SK-N-DZ (cell line): ENCODE data around the gene MBD5.
"Not testable (repeated sequence)": the region's sequence is repeated elsewhere in the genome, so short reads cannot be mapped to it uniquely, and the experiment has no call there.

Experiments
- DNase-seq: peaks from one replicate; pipeline ENCODE4 v3.0.0-alpha.2; 2015; ENCODE audit warnings: low spot score

Gene MBD5

DNA sequence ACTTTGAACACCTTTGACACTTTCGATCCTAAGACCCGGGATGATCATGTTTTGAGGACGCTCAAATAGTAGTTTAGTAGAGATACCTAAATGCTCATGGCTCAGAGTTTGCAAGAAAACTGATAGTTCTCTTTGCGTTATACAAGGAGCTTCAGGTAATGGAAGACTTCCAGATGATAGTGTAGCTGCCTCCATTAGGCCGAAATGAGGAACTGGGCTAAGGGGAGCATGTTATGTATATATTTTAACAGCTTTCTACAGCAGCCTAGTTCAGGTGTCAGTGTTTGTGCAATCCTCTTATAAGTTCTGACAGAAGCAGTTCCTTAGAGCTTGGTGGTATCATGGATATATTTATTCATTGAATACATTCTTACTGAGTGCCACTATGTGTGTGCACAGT is 496.9 kb downstream of the MBD5 start:
- no peak for DNase-seq

DNA sequence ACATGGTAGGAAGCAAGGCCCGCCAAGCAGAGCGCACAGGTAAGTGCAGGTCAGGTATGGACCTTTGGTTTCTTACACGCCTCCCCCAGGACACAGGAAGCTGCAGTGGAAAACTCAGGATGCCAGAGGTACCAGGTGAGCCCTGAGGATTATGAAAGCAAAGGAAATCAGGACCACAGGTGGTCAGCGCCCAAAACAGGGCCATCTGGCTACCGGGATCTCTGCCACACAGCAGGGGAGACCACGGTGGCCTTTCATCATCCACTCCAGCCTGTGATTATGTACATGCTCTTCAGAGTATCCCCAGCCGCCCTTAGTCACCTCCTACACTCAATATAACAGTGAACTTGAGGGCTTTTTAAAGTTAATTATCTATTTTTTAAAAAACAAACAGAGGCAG is 498.1 kb downstream of the MBD5 start:
- no peak for DNase-seq

DNA sequence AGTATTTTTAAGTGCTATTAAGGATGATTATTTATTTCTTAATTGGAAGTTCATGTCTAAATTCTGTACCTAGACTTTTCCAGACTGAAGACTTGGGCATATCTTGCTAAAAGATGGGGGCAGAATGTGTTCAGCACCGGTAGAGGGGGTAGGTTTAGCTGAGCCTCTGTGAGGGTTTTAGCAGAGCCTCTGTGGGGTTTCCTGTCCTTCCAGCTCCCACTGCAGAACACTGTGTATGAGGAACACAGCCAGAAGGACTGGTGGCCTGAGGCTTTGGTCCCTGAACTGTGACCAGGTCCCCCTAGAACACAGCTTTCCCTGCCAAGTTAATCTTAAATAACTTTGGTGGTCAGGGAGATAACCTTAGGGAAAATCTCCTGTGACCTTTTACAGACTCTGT is 500.3 kb downstream of the MBD5 start:
- no peak for DNase-seq

DNA sequence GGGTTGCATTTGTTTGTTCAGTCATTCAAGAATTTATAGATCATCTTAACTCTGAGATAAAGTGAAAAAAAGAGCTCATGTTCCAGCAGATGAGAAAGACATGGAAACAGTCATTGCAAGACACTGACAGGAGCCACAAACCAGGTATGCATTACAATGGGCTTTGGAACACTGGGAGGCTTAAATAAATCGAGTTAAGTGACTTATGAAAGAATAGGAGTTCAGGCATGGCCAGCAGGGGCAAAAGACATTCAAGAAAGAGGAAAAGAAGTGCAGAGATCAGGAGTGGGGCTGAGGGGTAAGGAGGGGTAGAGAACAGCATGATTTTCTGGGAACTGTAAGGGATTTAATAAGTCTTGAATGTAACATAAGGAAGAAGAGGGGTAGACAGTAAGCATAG is 502.4 kb downstream of the MBD5 start:
- no peak for DNase-seq

DNA sequence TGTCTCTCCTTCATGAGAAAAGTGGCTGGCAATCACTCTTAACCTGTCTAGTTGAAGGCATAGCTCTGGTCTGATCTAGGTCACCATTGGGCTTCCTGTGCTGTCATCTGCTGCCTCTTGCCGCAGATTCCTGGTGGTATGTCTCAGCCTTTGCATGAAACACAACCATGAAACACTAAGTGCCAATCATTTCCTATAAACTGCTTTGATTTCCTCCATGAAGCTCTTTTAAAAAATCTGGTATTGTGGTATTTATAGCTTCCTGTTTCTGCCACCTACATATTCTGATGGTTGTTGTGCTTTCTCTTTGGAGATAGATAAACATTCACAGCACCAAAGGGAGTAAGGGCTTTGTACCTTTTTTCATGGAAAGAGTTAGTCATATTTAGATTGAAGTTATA is 503.6 kb downstream of the MBD5 start:
- no peak for DNase-seq

DNA sequence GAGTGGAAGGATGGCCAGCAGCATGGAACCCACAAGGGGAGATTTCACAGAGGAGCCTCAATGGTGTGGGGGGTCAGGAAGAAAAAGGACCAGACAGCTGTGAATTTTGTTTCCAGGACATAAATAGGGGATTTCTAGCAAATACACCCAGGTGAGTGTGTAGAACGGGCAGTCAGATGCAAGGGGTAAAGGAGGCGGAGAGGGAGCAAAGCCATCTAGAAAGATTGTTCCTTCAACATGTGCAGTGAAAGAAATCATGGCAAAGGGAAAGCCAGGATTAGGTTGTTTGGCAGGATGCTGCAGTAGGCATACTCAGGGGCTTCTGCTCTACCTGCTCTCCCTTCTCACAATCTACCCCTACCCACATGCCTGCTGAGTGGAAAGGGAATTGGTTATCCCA is 504.2 kb downstream of the MBD5 start:
- DNase-seq: no peak

DNA sequence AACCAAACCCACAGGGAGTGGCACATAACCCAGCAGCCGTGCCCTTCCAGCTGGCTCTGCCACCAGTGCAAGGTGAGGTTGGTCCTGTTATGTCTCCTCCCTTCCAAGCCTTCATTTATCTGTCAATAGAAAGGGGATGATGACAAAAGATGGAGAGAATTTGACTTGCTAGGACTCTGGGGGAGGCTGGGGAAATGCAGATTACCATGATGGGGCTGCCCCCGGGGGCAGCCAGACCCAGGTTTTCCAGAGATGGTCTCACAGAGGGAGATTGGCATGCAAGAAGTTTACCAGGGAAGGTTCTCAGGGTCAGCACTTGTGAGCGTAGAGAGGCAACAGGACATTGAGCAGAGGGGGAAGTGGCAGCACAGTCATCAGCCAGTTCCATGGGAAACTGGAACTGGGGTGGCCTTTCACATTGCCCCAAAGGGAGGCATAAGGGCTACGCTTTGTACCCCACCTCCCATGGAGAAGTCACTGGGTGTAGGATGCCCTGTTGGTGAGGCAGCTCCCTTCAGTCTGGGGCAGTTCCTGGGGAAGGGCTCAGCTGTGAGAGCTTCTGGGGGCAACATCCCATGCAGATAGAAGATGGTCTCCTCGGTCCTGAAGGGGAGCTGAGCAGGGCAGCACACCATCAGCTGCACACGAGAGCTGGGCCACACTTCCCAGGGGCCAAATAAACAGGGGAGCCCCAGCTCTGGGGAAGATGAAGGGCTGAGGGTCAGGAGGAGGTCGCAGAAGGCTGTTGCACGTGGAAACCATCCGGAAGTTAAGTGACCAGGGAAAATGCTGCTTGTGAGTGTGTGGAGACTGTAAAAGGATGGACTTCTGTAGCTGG is 505.8 kb downstream of the MBD5 start:
- DNase-seq: no peak

DNA sequence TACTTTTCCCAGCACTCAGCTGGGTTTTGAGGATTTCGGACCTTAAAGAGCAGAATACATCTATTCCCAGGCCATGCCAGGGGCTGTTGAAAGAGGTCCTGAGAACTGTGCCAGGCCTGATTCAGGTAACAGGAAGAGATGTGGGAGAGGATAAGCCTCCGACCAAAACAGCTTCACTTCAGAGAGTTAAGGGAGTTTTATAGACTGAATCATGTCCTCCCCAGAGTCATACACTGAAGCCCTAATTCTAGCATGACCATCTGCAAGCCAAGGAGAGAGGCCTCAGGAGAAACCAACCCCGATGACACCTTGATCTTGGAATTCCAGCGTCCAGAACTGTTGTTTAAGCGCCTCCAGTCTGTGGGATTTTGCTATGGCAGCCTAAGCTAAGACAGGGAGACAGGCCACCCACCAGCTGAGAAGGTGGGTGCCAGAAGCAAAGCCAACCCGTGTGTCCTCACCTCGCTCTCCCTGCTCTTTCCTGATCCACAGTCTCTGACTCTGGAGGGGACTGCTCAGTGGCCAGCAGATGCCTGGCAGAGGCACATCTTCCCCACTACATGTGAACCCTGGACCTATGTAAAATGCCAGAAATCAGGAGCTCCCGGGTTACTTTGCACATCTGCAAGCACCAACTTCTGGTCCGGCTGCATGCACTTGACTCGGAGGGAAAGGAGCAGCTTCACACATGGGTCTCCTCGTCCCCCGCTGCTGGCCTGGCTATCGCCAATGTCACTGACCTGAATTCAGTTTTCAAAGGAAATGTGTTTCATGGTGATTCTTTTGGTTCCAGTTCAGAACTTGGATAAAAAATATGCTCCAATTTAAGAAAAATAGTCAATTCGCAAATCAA is 506.8 kb downstream of the MBD5 start:
- DNase-seq: no peak

DNA sequence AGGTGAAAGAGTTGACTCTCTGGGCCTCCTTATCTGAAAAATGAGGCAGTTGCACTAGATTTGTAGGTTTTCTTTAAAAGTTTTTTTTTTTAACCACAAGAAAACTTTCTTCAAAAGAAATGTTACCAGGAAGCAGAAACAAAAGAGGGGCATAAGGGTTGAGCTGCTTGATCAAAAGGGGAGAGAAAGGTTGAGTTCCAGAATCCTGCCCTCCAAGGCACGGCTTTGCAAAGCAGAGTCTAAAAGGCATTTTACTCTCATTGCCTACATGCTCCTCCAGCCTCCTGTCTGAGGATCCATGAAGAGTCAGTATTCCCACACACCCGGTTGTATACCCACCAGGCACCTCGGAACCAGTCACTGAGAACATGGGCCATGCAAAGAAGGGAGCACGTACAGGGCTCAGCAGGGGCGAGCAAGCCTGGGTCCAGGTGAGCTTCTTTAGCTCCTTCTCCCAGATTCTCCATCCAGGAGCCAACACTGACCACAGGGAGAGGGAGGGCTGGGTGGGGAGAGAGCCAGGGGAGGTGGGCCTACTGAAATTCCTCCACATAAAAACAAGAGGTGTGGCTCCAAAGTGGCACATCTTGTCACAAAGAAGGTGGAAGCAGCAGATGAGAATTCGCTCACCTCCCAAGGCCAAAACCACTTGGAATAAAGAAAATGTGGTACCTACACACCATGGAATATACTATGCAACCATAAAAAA is 507.6 kb downstream of the MBD5 start:
- no peak for DNase-seq

DNA sequence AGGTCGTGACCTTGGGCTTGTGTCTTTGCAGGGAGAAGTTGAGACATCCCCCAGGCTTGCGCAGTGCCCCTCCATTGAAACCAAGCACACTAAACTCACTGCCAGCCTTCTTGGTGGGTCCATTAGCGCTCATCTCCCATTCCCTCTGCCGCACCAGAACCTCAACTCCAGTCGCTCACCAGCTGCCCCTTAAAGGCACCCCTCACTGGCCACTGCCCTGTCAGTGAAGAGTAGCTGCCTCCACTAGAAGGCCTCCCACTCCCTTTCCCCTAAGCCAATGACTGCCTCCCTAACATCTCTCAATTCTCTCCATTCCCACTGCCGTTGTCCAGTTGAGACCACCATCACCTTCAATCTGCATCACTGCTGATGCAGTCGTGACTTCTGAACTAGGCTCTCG is 508.9 kb downstream of the MBD5 start:
- no peak for DNase-seq

DNA sequence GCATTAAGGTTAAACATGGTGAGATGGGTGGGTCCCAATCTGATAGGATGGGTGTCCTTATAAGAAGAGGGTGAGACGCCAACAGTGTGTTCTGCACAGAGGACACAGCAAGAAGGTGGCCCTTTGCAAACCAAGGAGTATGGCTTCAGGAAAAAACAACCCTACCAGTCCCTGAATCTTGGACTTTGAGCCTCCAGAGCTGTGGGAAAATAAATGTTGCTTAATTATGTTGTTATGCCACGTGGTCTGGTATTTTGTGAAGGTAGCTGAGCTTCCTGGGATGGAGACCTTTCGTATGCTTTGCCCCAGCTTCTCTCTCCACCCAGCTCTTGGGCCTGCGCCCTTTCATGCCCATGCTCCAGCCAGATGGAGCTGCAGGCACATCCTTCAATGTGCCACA is 509.5 kb downstream of the MBD5 start:
- DNase-seq: no peak

DNA sequence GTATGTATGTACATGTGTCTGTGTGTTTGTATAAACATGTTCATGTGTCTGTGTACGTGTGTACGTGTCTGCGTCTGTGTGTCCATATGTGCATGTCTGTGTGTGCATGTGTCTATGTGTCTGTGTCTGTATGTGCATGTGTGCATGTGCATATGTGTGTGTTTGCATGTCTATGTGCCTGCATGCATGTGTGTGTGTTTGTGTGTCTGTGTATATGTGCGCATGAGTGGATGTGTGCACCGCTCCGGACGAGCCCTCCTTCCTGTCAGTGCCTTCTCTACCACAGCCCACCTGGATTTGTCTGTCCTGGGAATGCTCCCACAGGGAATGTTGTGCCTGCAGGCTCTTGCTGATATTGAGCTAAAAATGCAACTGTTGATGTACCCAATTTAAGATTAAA is 510.3 kb downstream of the MBD5 start:
- no peak for DNase-seq

DNA sequence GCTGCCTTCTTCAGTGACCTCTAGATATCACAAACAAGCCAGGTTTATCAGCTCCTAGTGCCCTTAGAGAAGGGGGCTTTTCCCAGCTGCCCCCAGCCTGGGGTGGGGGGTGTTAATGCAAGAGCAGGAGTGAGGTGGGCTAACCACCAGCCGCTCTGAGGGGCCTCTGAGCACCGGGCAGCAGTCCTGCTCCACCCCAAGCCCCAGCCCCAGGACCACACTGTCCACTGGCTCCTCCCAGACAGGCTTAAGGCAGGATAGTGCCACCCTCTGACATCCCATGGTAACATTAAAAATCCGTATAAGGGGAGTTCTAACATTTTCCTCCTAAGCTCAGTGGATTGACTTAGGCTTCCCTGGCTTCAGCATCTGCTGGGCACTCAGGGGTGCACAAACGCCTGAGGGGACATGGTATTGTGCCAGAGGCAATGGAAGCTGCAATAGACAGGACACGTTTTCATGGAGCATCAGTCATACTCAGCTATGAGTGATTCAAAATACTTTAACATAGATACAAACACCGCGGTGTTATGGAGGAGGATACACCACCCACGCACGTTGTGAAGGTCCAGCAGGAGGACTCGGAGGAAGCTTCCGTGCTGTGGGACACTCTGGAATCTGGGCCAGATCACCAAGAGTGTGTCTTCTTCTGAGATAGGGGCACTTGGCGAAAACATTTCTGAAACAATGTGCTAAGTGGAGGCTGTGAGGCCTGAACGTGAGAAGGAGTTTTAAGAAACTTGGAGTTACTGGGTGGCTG is 511.0 kb downstream of the MBD5 start:
- DNase-seq: no peak

DNA sequence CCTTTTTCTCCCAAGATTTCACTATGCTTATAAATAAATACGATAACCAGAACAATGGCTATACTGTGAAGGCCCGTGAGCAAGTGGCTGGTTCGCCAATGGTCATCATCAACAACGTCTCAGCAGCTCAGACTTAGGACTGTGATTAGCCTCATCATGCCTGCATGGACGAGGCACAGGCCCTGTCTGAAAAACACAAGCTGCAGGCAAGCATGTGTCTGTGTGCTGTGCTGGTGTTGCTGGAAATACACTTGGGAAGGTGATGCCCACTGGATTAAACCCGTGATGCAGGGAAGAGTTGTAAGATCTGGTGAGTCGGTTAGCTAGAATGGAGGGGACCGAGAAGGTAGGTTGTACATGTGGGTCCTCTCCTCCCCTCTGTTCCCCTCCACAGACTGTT is 512.1 kb downstream of the MBD5 start:
- no peak for DNase-seq

DNA sequence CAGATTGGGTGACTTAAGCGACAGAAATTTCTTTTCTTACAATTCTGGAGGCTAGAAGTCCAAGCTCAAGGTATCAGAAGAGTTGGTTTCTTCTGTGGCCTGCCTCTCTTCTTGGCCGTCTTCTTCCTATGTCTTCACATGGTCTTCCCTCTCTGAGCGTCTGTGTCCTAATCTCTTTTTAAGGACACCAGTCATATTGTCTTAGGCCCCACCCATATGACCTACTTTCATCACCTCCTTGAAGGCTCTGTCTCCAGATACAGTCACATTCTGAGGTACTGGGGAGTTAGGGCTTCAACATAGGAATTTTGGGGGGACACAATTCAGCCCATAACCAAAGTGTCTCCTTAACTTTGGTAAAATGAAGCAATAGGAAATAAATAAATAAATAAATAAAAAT is 512.8 kb downstream of the MBD5 start:
- no peak for DNase-seq

DNA sequence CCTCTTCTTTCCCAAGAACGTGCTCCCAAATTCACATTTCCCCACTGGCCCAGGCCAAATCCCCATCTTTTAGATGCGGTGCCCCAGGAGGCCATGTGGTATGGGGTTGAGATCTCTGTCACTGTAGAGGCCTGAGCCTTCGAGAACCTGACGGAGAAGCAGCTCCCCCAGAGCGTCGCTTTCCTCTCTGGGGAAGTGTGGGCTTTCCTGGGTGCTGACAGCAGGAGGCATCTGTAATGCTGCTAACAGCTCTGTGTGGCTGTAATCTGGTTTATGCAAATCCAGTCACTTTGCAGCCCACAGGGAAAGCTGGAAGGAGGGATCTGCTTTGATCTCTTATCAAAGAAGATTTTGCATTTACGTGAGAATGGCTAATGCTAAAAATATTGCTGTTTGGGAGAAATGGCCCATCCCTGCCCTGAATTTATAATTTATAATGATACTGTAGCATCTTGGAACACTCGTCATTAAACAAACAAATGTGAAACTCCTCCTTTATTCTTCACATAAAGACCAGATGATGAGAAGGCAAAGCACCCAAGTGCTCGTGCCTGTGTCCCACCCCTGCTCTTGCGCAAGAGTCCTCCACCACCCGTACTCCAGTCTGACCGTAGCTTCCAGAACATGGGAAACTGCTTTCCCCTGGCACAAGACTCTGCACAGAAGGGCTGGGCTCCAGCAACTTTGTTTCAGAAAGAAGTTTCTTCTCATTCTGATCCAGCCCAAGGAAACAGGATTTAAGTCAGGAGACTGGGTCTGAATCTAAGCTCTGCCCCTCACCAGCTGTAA is 513.7 kb downstream of the MBD5 start:
- DNase-seq: peak; percentile 70

DNA sequence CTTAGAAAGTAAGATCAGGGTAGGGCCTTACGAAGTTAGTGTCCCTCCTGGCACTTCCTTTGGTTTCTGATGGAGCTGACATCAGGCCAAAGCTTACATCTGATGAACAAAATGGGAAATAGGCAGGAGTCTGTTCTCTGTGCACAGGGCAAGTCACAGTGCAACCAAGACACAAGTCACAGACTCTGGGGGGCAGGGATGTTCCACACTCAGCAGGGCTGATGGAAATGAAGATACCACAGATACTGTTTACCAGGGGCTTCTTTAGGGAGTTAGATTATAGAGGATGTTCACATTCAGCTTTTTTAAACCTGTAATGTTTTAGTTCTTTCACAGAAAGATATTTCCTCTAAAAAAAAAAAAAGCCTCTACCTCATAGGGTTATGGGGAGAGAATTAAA is 517.5 kb downstream of the MBD5 start:
- DNase-seq: no peak

DNA sequence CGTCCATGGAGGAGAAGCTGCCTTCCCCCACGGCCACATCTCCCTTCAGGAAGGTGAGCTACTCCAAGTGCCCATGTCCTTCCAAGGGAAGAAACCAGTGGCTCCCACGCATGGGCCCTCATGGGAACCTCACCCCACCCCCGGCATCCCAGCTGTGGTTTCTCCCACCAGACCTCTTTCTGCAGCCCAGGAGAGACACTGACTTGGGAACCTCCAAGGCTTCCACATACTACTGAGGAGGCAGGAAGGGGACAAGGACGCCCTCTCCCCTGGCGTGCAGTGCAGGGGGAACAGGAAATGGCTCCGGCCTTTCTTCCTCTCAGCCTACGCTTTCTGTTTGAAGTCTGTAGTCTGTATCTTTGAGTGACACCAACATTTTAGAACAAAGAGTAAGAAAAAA is 519.1 kb downstream of the MBD5 start:
- no peak for DNase-seq

DNA sequence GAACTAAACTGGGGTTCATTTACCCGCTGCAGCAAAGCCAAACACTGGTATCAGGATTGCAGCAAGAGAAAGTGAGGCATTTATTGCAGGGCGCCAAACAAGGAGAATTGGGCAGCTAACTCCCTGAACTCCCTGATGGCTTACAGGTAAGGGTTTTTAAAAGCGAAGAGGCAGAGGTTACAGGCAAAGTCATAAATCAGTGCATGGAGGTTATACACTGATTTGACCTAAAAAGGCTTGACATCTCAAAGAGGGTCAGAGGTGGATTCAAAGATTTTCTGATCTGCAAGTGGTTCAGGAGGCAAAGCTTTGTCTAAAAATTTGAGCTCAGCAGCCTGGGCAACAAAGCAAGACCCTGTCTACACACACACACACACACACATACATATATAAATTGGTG is 520.9 kb downstream of the MBD5 start:
- DNase-seq: no peak

DNA sequence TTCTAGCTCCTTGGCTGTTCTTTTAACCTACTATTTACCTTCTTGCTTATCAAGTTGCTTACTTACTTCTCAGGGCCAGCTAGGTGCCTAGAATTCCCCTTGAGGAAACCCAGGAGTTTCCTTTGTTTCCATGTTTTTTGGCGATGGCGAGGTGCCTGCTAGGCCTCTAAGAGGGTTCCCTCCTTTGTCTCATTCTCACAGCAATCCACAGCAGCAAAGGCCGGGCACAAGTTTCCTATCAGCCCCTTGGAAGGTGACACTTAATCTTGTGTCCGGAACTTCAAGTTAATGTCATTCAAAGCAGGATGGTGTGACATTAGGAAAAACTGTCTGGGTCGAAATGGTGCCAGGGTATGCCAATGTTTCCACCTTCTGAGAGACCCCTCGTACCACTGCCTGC is 521.7 kb downstream of the MBD5 start:
- DNase-seq: no peak

DNA sequence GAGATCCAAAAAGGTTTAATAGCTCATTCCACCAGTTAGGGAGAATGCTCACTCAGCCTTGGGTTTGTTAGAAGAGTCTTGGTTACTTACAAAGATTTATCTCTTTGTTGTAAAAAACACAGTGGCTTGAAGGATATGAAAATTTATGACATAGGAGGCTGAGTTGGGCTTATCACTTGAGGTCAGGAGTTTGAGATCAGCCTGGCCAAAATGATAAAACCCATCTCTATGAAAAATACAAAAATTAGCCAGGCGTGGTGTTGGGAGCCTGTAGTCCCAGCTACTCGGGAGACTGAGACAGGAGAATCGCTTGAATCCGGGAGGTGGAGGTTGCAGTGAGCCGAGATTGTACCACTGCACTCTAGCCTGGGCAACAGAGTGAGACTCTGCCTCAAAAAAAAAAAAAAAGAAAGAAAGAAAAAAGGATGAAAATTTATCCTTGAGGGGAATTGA is 522.2 kb downstream of the MBD5 start:
- not testable (repeated sequence) for DNase-seq
